ENCODE data around the gene MTG1.

MTG1 gene

GRCh38 chr10:133359554-133359971, 34.4 kb upstream of the MTG1 start:
- H3K4me3 ChIP-seq (ENCODE audit: low read depth, low read length) = no peak overlapping the region
- TF ChIP-seq CTCF (IDR thresholded peaks at IDR 0.05; ENCODE audit: low read depth, low read length) = no peak

- no peak overlapping the region for H3K4me3 ChIP-seq (ENCODE audit: low read depth, low read length)
- no peak for TF ChIP-seq CTCF (IDR thresholded peaks at IDR 0.05; ENCODE audit: low read depth, low read length)
Observed at GRCh38 chr10:133359972-133360610, 33.9 kb upstream of the MTG1 start.

GRCh38 chr10:133361227-133361626, 32.7 kb upstream of the MTG1 start:
- no peak overlapping the region for H3K4me3 ChIP-seq (ENCODE audit: low read depth, low read length)
- no peak for TF ChIP-seq CTCF (IDR thresholded peaks at IDR 0.05; ENCODE audit: low read depth, low read length)

- TF ChIP-seq CTCF (IDR thresholded peaks at IDR 0.05; ENCODE audit: low read depth, low read length) = no peak
- H3K4me3 ChIP-seq (ENCODE audit: low read depth, low read length) = no peak overlapping the region
Observed at GRCh38 chr10:133361773-133362441, 32.0 kb upstream of the MTG1 start.

- TF ChIP-seq CTCF (IDR thresholded peaks at IDR 0.05; ENCODE audit: low read depth, low read length) = no peak
Observed at GRCh38 chr10:133362846-133363245, 31.1 kb upstream of the MTG1 start.

GRCh38 chr10:133364645-133365431, 29.1 kb upstream of the MTG1 start:
- TF ChIP-seq CTCF (IDR thresholded peaks at IDR 0.05; ENCODE audit: low read depth, low read length) = no peak
- no peak overlapping the region for H3K4me3 ChIP-seq (ENCODE audit: low read depth, low read length)

More at GRCh38 chr10:133362846-133363245, 31.1 kb upstream of the MTG1 start:
- H3K4me3 ChIP-seq (ENCODE audit: low read depth, low read length) = no peak overlapping the region
